ENCODE measurements around the gene CHCHD6. TPM values are rescaled to one million over a fixed set of nuclear protein-coding genes. Genes with fewer than 3 reads are reported as not detected.

Gene CHCHD6
- polyA plus RNA-seq, 1 donor, result 6.5 TPM

- DNase-seq, result no peak
Measured at GRCh38 chr3:126867190-126867862, 163.3 kb downstream of the CHCHD6 start.

- no peak for DNase-seq
Measured at GRCh38 chr3:126867863-126868200, 163.8 kb downstream of the CHCHD6 start.

GRCh38 chr3:126870608-126871210, 166.7 kb downstream of the CHCHD6 start:
- no peak for DNase-seq

GRCh38 chr3:126872701-126873342, 168.8 kb downstream of the CHCHD6 start:
- no peak for DNase-seq

- no peak for DNase-seq
Measured at GRCh38 chr3:126873416-126873815, 169.4 kb downstream of the CHCHD6 start.

GRCh38 chr3:126878664-126879063, 174.6 kb downstream of the CHCHD6 start:
- DNase-seq, result no peak

GRCh38 chr3:126880901-126881300, 176.9 kb downstream of the CHCHD6 start:
- DNase-seq, result no peak

GRCh38 chr3:126881861-126882260, 177.8 kb downstream of the CHCHD6 start:
- no peak for DNase-seq

GRCh38 chr3:126883241-126883640, 179.2 kb downstream of the CHCHD6 start:
- no peak for DNase-seq

- DNase-seq, result no peak
Measured at GRCh38 chr3:126885425-126885824, 181.4 kb downstream of the CHCHD6 start.

- no peak for DNase-seq
Measured at GRCh38 chr3:126886217-126886616, 182.2 kb downstream of the CHCHD6 start.

GRCh38 chr3:126887686-126888085, 183.6 kb downstream of the CHCHD6 start:
- no peak for DNase-seq

- no peak for DNase-seq
Measured at GRCh38 chr3:126888186-126888760, 184.2 kb downstream of the CHCHD6 start.

GRCh38 chr3:126889276-126890201, 185.5 kb downstream of the CHCHD6 start:
- no peak for DNase-seq

GRCh38 chr3:126891141-126891540, 187.1 kb downstream of the CHCHD6 start:
- no peak for DNase-seq

GRCh38 chr3:126891791-126892190, 187.8 kb downstream of the CHCHD6 start:
- no peak for DNase-seq

- no peak for DNase-seq
Measured at GRCh38 chr3:126893651-126894050, 189.6 kb downstream of the CHCHD6 start.

- no peak for DNase-seq
Measured at GRCh38 chr3:126894475-126894874, 190.4 kb downstream of the CHCHD6 start.

- DNase-seq, result no peak
Measured at GRCh38 chr3:126895178-126896066, 191.4 kb downstream of the CHCHD6 start.

GRCh38 chr3:126896067-126896441, 192.0 kb downstream of the CHCHD6 start:
- DNase-seq, result no peak

GRCh38 chr3:126896968-126897367, 192.9 kb downstream of the CHCHD6 start:
- DNase-seq, result no peak

GRCh38 chr3:126897943-126898342, 193.9 kb downstream of the CHCHD6 start:
- DNase-seq, result no peak
